ENCODE data around the gene KCTD15. TPM values are rescaled to one million over a fixed set of nuclear protein-coding genes. Genes with fewer than 3 reads are reported as not detected.

Gene KCTD15
- total and polyA plus RNA-seq, 5 donors from 2014 or later, result 0.28 to 1.3 (median 0.72) TPM; not detected in 1

DNA sequence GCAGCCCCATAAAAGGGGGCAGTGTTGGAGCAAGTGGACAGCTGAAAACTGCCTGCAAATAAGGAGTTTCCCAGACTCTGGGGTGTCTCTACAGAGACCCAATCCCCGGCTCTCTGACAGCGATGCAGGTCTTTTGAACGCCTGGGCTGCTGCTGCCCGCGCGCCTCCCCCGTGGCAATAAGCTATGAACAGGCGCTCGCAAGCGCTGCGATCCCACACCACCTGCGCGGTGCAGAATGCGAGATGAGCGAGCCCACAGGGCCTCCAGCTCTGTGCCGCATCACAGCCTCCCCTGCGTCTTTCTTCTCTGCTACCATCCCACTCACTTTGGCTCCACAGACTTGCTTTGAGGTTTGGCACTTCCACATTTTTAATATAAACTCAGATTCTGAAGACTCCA lies 62.3 kb downstream of the KCTD15 start:
- no peak overlapping the region for H3K27ac ChIP-seq (ENCODE audit: insufficient read depth, low read length, poor library complexity, severe bottlenecking)
- no peak overlapping the region for H3K4me3 ChIP-seq (ENCODE audit: low read depth, low read length)
- ATAC-seq (ENCODE audit: low read depth in 2 of 2) (no peak), DNase-seq (no peak)
- H3K27me3 ChIP-seq (ENCODE audit: control insufficient read depth, insufficient read depth, low read length), result no peaks in the 10 kb centered on the region
- peaks cover 0 to 3% (median 0%) of the 10 kb centered on the region in 7 donors for H3K9me3 Mint-ChIP-seq
- no peaks in the 10 kb centered on the region for H3K4me1 Mint-ChIP-seq
- no peaks in the 10 kb centered on the region for H3K9me3 ChIP-seq (ENCODE audit: control insufficient read depth in 2 of 2, low read length in 2 of 2)
- no peaks in the 10 kb centered on the region for H3K4me1 ChIP-seq (ENCODE audit: control insufficient read depth, insufficient read depth, low read length, poor library complexity, severe bottlenecking)
- H3K4me3 Mint-ChIP-seq, result peak overlapping the region in 1 of 4 donors; percentile 10
- peaks cover 10% of the 10 kb centered on the region for H3K27me3 Mint-ChIP-seq
- H3K27ac Mint-ChIP-seq, result no peak overlapping the region
- H3K36me3 Mint-ChIP-seq, result no peaks in the 10 kb centered on the region
- H3K36me3 ChIP-seq (ENCODE audit: control insufficient read depth, insufficient read depth, low read length), result no peaks in the 10 kb centered on the region

DNA sequence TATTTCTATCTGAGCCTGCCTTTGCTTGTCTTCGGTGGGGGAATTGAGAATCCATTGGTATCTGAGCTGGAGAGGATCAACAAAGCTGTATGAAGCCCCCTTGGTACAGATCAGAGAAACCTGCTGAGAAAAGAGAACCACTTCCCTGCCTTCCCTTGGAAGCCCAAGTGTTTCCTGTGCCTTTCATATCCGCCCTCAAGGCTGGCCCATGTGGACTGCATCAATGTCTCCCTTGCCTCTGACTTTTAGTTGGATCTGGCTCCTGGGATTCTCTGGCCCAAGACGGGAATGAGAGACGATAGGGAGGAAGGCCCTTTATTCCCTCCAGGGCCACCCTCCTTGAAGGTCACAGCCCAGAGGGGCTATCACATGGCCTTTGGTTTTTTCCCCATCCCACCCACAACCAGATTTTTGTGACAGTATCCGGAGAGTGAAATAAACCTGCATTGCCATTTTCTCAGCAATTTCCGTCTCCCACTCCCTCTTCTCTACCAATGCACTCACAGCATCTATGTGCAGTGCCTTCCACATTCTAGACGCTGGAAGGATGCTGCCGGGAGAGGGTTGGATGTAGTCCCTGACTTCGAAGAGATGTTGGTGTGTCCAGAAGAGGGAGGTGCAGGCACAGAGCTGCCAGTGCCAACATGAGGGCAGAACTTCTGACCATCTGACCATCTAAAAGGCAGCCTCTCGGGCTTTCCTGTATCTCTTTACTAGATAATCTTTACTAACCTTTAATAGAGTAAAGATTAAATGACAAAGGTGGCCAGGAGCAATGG lies 63.8 kb downstream of the KCTD15 start:
- H3K4me3 Mint-ChIP-seq, result no peak overlapping the region
- H3K4me1 Mint-ChIP-seq, result no peaks in the 10 kb centered on the region
- no peak for ATAC-seq (ENCODE audit: low read depth in 2 of 2)

DNA sequence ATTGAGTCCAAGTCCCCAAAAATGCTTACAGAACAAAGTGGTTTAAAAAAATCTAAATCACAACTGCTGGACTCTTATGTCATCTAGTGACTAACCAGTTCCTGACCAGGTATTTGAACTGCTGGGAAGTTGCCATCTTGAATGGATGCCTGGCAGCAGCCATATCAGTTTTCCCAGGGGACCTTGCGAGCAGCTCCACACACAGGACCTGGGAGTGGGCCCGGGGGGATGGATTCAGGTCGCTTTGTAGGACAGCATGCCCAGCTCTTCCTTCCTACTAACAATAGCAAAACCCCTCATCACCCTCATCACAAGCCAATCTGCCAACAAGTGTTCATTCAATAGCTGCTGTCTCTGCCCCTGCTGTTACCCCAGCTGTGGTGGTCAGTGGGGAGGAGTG lies 65.3 kb downstream of the KCTD15 start:
- H3K27ac ChIP-seq (ENCODE audit: insufficient read depth, low read length, poor library complexity, severe bottlenecking), result no peak overlapping the region
- DNase-seq (no peak), ATAC-seq (ENCODE audit: low read depth in 2 of 2) (no peak)
- H3K27me3 Mint-ChIP-seq, result peaks cover 14% of the 10 kb centered on the region
- H3K9me3 ChIP-seq (ENCODE audit: control insufficient read depth in 2 of 2, low read length in 2 of 2), result no peaks in the 10 kb centered on the region
- H3K4me3 Mint-ChIP-seq, result no peak overlapping the region
- H3K4me1 ChIP-seq (ENCODE audit: control insufficient read depth, insufficient read depth, low read length, poor library complexity, severe bottlenecking), result no peaks in the 10 kb centered on the region
- no peaks in the 10 kb centered on the region for H3K36me3 Mint-ChIP-seq
- H3K9me3 Mint-ChIP-seq, result peaks cover 0 to 2% (median 0%) of the 10 kb centered on the region in 7 donors
- no peaks in the 10 kb centered on the region for H3K4me1 Mint-ChIP-seq
- no peak overlapping the region for H3K4me3 ChIP-seq (ENCODE audit: low read depth, low read length)
- H3K27me3 ChIP-seq (ENCODE audit: control insufficient read depth, insufficient read depth, low read length), result no peaks in the 10 kb centered on the region
- H3K27ac Mint-ChIP-seq, result no peak overlapping the region
- no peaks in the 10 kb centered on the region for H3K36me3 ChIP-seq (ENCODE audit: control insufficient read depth, insufficient read depth, low read length)

More for the DNA sequence above, 63.8 kb downstream of the KCTD15 start:
- Histone ChIP-seq H3K36me3 (ENCODE audit: control insufficient read depth, insufficient read depth, low read length) (no peaks in the 10 kb centered on the region), H3K9me3 (ENCODE audit: control insufficient read depth in 2 of 2, low read length in 2 of 2) (no peaks in the 10 kb centered on the region), H3K4me1 (ENCODE audit: control insufficient read depth, insufficient read depth, low read length, poor library complexity, severe bottlenecking) (no peaks in the 10 kb centered on the region), H3K4me3 (ENCODE audit: low read depth, low read length) (no peak overlapping the region), H3K27ac (ENCODE audit: insufficient read depth, low read length, poor library complexity, severe bottlenecking) (no peak overlapping the region), H3K27me3 (ENCODE audit: control insufficient read depth, insufficient read depth, low read length) (no peaks in the 10 kb centered on the region)
- Mint-ChIP-seq H3K27ac (no peak overlapping the region), H3K36me3 (no peaks in the 10 kb centered on the region), H3K27me3 (peaks cover 10% of the 10 kb centered on the region), H3K9me3 (peaks cover 0 to 3% (median 0%) of the 10 kb centered on the region in 7 donors)
- DNase-seq, result no peak

DNA sequence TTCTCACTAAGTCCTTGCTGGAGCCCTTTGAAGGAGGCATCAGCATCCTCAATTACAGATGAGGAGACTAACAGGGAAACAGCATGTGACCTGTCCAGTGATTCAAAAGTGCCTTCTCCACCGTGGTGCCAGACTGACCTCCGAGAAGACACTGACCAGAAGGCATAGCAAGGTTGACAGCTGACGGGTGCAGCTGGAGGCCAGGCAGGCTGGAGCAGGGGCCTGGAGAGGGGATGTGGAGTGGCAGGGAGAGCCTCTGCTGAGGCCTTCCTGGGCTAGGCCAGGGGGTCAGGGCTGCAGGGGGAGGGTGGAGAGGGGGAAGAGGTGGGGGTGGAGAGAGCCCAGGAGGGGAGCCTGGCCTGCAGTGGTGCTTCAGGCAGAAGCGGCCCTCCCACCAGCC lies 66.3 kb downstream of the KCTD15 start:
- DNase-seq, result no peak
- Histone ChIP-seq H3K36me3 (ENCODE audit: control insufficient read depth, insufficient read depth, low read length) (no peaks in the 10 kb centered on the region), H3K4me3 (ENCODE audit: low read depth, low read length) (no peak overlapping the region), H3K9me3 (ENCODE audit: control insufficient read depth in 2 of 2, low read length in 2 of 2) (no peaks in the 10 kb centered on the region), H3K27me3 (ENCODE audit: control insufficient read depth, insufficient read depth, low read length) (no peaks in the 10 kb centered on the region), H3K27ac (ENCODE audit: insufficient read depth, low read length, poor library complexity, severe bottlenecking) (no peak overlapping the region), H3K4me1 (ENCODE audit: control insufficient read depth, insufficient read depth, low read length, poor library complexity, severe bottlenecking) (no peaks in the 10 kb centered on the region)
- Mint-ChIP-seq H3K36me3 (no peaks in the 10 kb centered on the region), H3K9me3 (peaks cover 0 to 2% (median 0%) of the 10 kb centered on the region in 7 donors), H3K27ac (no peak overlapping the region), H3K4me1 (no peaks in the 10 kb centered on the region), H3K27me3 (peaks cover 14% of the 10 kb centered on the region), H3K4me3 (no peak overlapping the region)
- no peak for ATAC-seq (ENCODE audit: low read depth in 2 of 2)

DNA sequence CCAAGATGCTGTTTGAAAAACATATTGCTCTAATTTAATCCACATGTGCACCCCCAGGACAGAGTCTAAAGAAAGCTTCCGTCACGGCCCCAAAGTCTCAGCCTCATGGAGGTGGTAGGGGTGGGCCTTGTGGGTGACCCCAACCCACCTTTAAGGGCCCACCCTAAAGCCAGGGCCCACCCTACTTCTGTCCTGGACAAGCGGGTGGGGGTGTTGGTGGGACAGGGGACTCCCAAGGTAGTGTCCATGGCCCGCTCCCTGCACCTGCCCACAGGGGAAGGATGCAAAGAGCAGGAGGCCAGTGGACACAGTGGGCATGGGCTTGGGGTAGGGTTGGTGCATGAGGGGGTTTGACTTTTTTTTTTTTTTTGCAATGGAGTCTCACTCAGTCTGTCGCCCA lies 66.8 kb downstream of the KCTD15 start:
- Mint-ChIP-seq H3K36me3 (no peaks in the 10 kb centered on the region), H3K27ac (no peak overlapping the region), H3K9me3 (peaks cover 0 to 2% (median 0%) of the 10 kb centered on the region in 7 donors), H3K4me3 (no peak overlapping the region), H3K4me1 (no peaks in the 10 kb centered on the region), H3K27me3 (peaks cover 14% of the 10 kb centered on the region)
- H3K4me1 ChIP-seq (ENCODE audit: control insufficient read depth, insufficient read depth, low read length, poor library complexity, severe bottlenecking), result no peaks in the 10 kb centered on the region
- H3K9me3 ChIP-seq (ENCODE audit: control insufficient read depth in 2 of 2, low read length in 2 of 2), result no peaks in the 10 kb centered on the region
- no peak for DNase-seq
- no peaks in the 10 kb centered on the region for H3K27me3 ChIP-seq (ENCODE audit: control insufficient read depth, insufficient read depth, low read length)
- no peak overlapping the region for H3K27ac ChIP-seq (ENCODE audit: insufficient read depth, low read length, poor library complexity, severe bottlenecking)
- no peak for ATAC-seq (ENCODE audit: low read depth in 2 of 2)
- no peak overlapping the region for H3K4me3 ChIP-seq (ENCODE audit: low read depth, low read length)
- H3K36me3 ChIP-seq (ENCODE audit: control insufficient read depth, insufficient read depth, low read length), result no peaks in the 10 kb centered on the region

DNA sequence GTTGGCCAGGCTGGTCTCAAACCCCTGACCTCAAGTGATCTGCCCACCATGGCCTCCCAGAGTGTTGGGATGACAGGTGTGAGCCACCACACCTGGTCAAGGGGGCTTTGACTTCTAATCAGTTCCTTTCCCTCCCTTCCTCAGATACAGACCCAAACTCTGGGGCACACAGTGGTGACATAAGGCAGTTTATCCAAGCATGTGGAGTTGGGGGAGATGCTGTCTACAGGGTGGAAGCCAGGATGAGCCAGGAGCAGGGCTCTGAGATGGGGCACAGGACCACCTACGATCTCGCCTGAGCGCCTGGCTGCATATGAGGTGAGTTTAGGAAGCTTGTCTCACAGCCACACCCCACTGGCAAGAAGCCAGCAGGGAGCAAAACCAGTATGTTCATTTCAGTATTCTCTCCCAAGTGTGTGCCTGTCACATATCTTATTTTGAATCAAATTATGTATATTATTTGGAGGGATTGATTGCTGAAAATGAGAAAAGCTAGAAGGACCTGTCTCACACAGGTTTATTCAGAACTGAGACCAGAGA lies 67.7 kb downstream of the KCTD15 start:
- Histone ChIP-seq H3K9me3 (ENCODE audit: control insufficient read depth in 2 of 2, low read length in 2 of 2) (no peaks in the 10 kb centered on the region), H3K4me1 (ENCODE audit: control insufficient read depth, insufficient read depth, low read length, poor library complexity, severe bottlenecking) (no peaks in the 10 kb centered on the region), H3K27ac (ENCODE audit: insufficient read depth, low read length, poor library complexity, severe bottlenecking) (no peak overlapping the region), H3K27me3 (ENCODE audit: control insufficient read depth, insufficient read depth, low read length) (no peaks in the 10 kb centered on the region), H3K4me3 (ENCODE audit: low read depth, low read length) (no peak overlapping the region), H3K36me3 (ENCODE audit: control insufficient read depth, insufficient read depth, low read length) (no peaks in the 10 kb centered on the region)
- Mint-ChIP-seq H3K27me3 (peaks cover 14% of the 10 kb centered on the region), H3K4me3 (no peak overlapping the region), H3K36me3 (no peaks in the 10 kb centered on the region), H3K9me3 (peaks cover 0 to 2% (median 0%) of the 10 kb centered on the region in 7 donors), H3K4me1 (no peaks in the 10 kb centered on the region), H3K27ac (no peak overlapping the region)
- ATAC-seq (ENCODE audit: low read depth in 2 of 2) (no peak), DNase-seq (no peak)

DNA sequence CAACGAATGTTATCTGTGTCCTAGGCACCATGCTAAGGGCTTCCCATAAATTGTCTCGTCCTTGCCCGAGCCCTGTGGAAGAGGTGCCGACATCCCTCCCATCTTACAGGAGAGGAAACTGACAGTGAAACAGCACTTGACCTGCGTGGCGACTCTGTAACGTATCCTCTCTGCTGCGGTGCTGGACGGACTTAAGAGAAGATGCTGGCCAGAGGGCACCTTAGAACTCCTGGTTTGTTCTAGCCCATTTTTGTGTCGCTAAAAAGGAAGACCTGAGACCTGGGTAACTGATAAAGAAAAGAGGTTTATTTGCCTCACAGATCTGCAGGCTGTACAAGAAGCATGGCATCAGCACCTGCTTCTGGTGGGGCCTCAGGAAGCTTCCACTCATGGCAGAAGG lies 68.6 kb downstream of the KCTD15 start:
- no peak overlapping the region for H3K4me3 Mint-ChIP-seq
- H3K4me3 ChIP-seq (ENCODE audit: low read depth, low read length), result no peak overlapping the region
- no peaks in the 10 kb centered on the region for H3K9me3 Mint-ChIP-seq
- H3K4me1 Mint-ChIP-seq, result no peaks in the 10 kb centered on the region
- no peak overlapping the region for H3K27ac ChIP-seq (ENCODE audit: insufficient read depth, low read length, poor library complexity, severe bottlenecking)
- no peaks in the 10 kb centered on the region for H3K4me1 ChIP-seq (ENCODE audit: control insufficient read depth, insufficient read depth, low read length, poor library complexity, severe bottlenecking)
- H3K9me3 ChIP-seq (ENCODE audit: control insufficient read depth in 2 of 2, low read length in 2 of 2), result no peaks in the 10 kb centered on the region
- H3K36me3 ChIP-seq (ENCODE audit: control insufficient read depth, insufficient read depth, low read length), result no peaks in the 10 kb centered on the region
- H3K27me3 ChIP-seq (ENCODE audit: control insufficient read depth, insufficient read depth, low read length), result no peaks in the 10 kb centered on the region
- no peak for ATAC-seq (ENCODE audit: low read depth in 2 of 2)
- H3K27me3 Mint-ChIP-seq, result peaks cover 9% of the 10 kb centered on the region
- no peak for DNase-seq
- H3K27ac Mint-ChIP-seq, result no peak overlapping the region
- H3K36me3 Mint-ChIP-seq, result no peaks in the 10 kb centered on the region

Measured in CD4-positive, CD25-positive, alpha-beta regulatory T cell (primary cell).